Caco-2 (cell line): ENCODE data around the gene PCLAF. TPM values are rescaled to one million over a fixed set of nuclear protein-coding genes. Genes with fewer than 3 reads are reported as not detected.

Experiments used
- Bru-seq: library from RNA; stranded (reverse); fragments of 400-500 nt; gene quantifications from one replicate; lab custom pipeline; 2021; lab: Mats Ljungman, UMichigan
- BruChase-seq, 2 experiments: library from RNA; stranded (reverse); fragments of 400-500 nt; gene quantifications; one replicate each; lab custom pipeline; 2021; lab: Mats Ljungman, UMichigan
- BruUV-seq: library from RNA; stranded (reverse); fragments of 400-500 nt; replicated peaks from 2 replicates; lab custom pipeline; 2021; lab: Mats Ljungman, UMichigan
- CTCF ChIA-PET: fragments of 300-600 bp; sonication (Branson Sonifier 250); formaldehyde crosslinking; loops from one replicate; lab custom pipeline; 2022; ENCODE audit warnings: antibody characterized with exemption; lab: Charles Lee
- POLR2A ChIA-PET: fragments of 300-600 bp; sonication (Branson Sonifier 250); formaldehyde crosslinking; loops from one replicate; lab custom pipeline; 2022; ENCODE audit warnings: antibody characterized with exemption; lab: Charles Lee
- DNase-seq, 2 experiments: peaks; one replicate each; pipeline versions ENCODE4 v3.0.0 to v3.0.0-alpha.2; 2020 to 2022
- H3K27me3 ChIP-seq: replicated peaks from 2 replicates; pipeline ENCODE4 v1.6.0; 2011; ENCODE audit warnings: low read length; ENCODE audit not compliant: control insufficient read depth, insufficient read depth
- H3K36me3 ChIP-seq: 2 replicates; pipeline ENCODE4 v1.5.1; 2011; ENCODE audit warnings: low read length; ENCODE audit not compliant: control insufficient read depth, insufficient read depth
- H3K4me1 ChIP-seq: fragments of 250-450 bp; sonication (Bioruptor Pico); 2 replicates; pipeline ENCODE4 v1.5.1; 2020; ENCODE audit warnings: mild to moderate bottlenecking
- H3K4me3 ChIP-seq: 2 replicates; pipeline ENCODE4 v1.5.1; 2011; ENCODE audit warnings: low read depth, mild to moderate bottlenecking, control low read depth, low read length
- H3K9me3 ChIP-seq: fragments of 250-450 bp; sonication (Bioruptor Pico); 2 replicates; pipeline ENCODE4 v1.5.1; 2020; ENCODE audit warnings: mild to moderate bottlenecking, moderate library complexity
- H3K27ac Mint-ChIP-seq: one replicate; pipeline ENCODE4 v1.8.0; 2022; ENCODE audit warnings: mixed read lengths; ENCODE audit not compliant: unreplicated experiment
- H3K27me3 Mint-ChIP-seq: one replicate; pipeline ENCODE4 v1.8.0; 2022; ENCODE audit warnings: mixed read lengths; ENCODE audit not compliant: insufficient read depth, unreplicated experiment
- H3K36me3 Mint-ChIP-seq: one replicate; pipeline ENCODE4 v1.8.0; 2022; ENCODE audit warnings: mild to moderate bottlenecking, mixed read lengths; ENCODE audit not compliant: insufficient read depth, unreplicated experiment
- H3K4me1 Mint-ChIP-seq: one replicate; pipeline ENCODE4 v1.8.0; 2022; ENCODE audit warnings: low read depth, mixed read lengths; ENCODE audit not compliant: unreplicated experiment
- H3K4me3 Mint-ChIP-seq: one replicate; pipeline ENCODE4 v1.8.0; 2022; ENCODE audit warnings: mild to moderate bottlenecking, moderate library complexity, mixed read lengths; ENCODE audit not compliant: unreplicated experiment
- H3K9me3 Mint-ChIP-seq: one replicate; pipeline ENCODE4 v1.8.0; 2022; ENCODE audit warnings: mixed read lengths; ENCODE audit not compliant: unreplicated experiment
- intact Hi-C: fragments of 100-400 bp; cut with micrococcal nuclease; formaldehyde crosslinking; loops from one replicate; pipeline ENCODE4 v1.10.0; 2022; ENCODE audit not compliant: unreplicated experiment
- long read RNA-seq: library from polyadenylated mRNA; stranded (forward); transcript quantifications from one replicate; pipeline ENCODE4 v2.0.0, GENCODE V29; 2022
- total RNA-seq: library from RNA; stranded (reverse); gene quantifications from 2 replicates; pipeline ENCODE4 v1.2.3, GENCODE V29; 2022
- TF ChIP-seq, protein P1 (sequence below), 2 experiments: fragments of 200-600 bp in 1 of 2; IDR thresholded peaks; 1 replicate in 1 of 2; 2 replicates in 1 of 2; pipeline versions ENCODE4 v1.5.1 to v1.8.0; 2011 to 2022; ENCODE audit warnings: antibody characterized with exemption in 1 of 2, control low read depth in 1 of 2, inconsistent platforms in 1 of 2, low read depth in 1 of 2, low read length in 1 of 2, mild to moderate bottlenecking in 1 of 2, moderate library complexity in 1 of 2; ENCODE audit not compliant: insufficient read depth in 1 of 2, severe bottlenecking in 1 of 2, unreplicated experiment in 1 of 2

The PCLAF gene, protein sequence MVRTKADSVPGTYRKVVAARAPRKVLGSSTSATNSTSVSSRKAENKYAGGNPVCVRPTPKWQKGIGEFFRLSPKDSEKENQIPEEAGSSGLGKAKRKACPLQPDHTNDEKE
- total RNA-seq (93.7 and 96.9 TPM in 2 replicates), Bru-seq, nascent RNA (percentile 93 among the genes with signal in this experiment), BruChase-seq, experiment 1, labeled RNA remaining after a 2-hour chase (percentile 98 among the genes with signal in this experiment), BruChase-seq, experiment 2, labeled RNA remaining after a 6-hour chase (percentile 99 among the genes with signal in this experiment)
- long read RNA-seq, transcript PCLAF-201 (4 exons, 2,194 nt) = major isoform, 346 of 373 reads
- long read RNA-seq, transcript PCLAF-202 (3 exons, 911 nt) = minor isoform, 21 of 373 reads
- long read RNA-seq, partial matches to known transcripts = 0 of 373 reads
- long read RNA-seq, other reads (novel, unspliced or antisense) = 4 of 373 reads

DNA sequence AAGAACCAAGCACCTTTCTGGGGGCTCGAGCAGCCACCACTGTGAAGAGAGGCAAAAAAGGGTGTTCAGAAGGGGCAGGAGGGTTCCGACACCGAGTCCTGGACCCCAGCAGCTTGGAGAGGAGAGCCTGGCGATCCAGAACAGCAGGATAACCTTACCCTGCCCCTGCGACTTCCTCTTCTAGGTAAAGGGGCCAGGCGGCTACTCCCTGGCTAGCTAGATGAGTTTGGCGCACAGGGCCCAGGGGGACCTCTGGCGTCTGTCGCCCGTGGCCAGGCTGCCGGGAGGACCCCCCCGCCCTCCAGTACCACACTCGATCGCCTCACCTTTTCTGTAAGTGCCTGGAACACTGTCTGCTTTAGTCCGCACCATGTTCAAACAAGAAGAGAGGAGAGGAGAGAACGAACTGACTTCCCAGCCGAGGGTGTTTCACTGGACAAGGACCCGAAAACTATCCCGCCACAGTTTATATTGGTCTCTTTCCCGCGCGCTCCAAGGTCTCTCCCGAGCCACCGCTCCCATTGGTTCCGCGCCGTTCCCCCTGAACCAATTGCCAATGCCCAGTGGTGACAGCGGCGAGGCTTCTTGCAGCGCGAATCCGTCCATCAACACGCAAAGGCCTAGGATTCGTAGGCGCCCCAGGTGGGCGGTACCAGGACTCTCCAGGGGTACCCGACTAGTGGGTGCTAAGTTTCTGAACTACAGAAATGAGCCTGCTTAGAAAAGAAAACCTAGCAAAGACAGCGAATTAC is at the start of gene PCLAF:
PCLAF (minus strand) TSS at position 442 of the 752 bp plus-strand sequence; CDS start at position 372, 70 bp downstream.
- TF ChIP-seq, protein P1, sequence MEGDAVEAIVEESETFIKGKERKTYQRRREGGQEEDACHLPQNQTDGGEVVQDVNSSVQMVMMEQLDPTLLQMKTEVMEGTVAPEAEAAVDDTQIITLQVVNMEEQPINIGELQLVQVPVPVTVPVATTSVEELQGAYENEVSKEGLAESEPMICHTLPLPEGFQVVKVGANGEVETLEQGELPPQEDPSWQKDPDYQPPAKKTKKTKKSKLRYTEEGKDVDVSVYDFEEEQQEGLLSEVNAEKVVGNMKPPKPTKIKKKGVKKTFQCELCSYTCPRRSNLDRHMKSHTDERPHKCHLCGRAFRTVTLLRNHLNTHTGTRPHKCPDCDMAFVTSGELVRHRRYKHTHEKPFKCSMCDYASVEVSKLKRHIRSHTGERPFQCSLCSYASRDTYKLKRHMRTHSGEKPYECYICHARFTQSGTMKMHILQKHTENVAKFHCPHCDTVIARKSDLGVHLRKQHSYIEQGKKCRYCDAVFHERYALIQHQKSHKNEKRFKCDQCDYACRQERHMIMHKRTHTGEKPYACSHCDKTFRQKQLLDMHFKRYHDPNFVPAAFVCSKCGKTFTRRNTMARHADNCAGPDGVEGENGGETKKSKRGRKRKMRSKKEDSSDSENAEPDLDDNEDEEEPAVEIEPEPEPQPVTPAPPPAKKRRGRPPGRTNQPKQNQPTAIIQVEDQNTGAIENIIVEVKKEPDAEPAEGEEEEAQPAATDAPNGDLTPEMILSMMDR (IDR thresholded peaks at IDR 0.05; ENCODE audit: insufficient read depth in 1 of 2, low read depth in 1 of 2, low read length in 1 of 2, severe bottlenecking in 1 of 2, unreplicated experiment in 1 of 2) = peak in 1 of 2 experiments; percentile 5
- intact Hi-C loops = loop anchor here (1.0 kb wide), 1 partner anchor 172 kb away; no protein-coding TSS in a partner anchor
- peak within 1 kb of the TSS; percentile 90 for H3K4me3 Mint-ChIP-seq
- H3K4me1 Mint-ChIP-seq = peaks cover 6% of the 10 kb centered on the region
- Histone ChIP-seq H3K9me3 (no peaks in the 10 kb centered on the region), H3K36me3 (no peaks in the 10 kb centered on the region), H3K4me1 (no peaks in the 10 kb centered on the region; the same call in none of the 2 replicates), H3K4me3 (peak within 1 kb of the TSS; percentile 50), H3K27me3 (no peaks in the 10 kb centered on the region)
- H3K36me3 Mint-ChIP-seq = peaks cover 33% of the 10 kb centered on the region
- BruUV-seq = TSS peak; percentile 62
- ChIA-PET CTCF (no interaction called here), POLR2A (interaction anchor here (0.6 kb wide), 1 partner anchor 133 kb away, joined by 3 read pairs; no protein-coding TSS in a partner anchor)
- H3K27ac Mint-ChIP-seq = peak within 1 kb of the TSS; percentile 95
- no peaks in the 10 kb centered on the region for H3K27me3 Mint-ChIP-seq
- no peaks in the 10 kb centered on the region for H3K9me3 Mint-ChIP-seq
- peak; percentile 96 to 97 for DNase-seq

DNA sequence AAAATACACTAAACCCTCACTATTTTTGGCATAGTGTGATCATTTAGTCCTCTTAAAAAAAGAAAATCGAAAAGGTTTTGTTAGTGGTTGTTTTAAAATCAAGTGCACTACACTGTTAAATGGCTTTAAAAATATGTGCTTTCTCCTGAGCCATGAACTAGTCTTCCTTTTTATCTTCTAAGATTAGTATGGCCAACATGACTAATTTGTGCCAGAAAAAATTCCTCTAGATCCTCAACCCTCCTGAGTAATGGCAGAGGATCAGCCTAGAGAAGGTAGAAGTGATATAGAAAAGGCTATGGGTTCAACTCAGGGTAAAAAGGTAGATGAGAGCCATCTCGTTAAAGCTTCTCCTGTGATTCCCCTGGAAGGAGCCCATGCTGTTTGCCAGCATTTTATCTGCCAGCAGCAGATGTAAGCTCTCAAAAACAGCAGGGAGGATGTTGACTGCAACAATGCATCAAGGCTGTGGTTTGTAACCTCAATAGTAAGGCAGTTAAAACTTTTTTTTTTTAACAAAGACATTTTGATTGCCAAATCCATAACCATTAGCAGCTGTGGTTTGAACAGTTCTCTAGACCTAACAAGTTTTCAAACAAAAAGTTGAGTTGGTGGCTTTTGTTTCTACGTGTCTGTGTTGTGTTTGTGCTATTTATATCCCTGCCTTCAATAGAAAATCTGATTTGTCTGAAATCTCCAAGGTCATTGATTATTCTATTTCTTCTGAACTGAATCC is 48.9 kb upstream of the PCLAF start:
- POLR2A ChIA-PET = no interaction called here

More for the DNA sequence above, 48.9 kb upstream of the PCLAF start:
- TF ChIP-seq, protein P1 (IDR thresholded peaks at IDR 0.05; ENCODE audit: insufficient read depth in 1 of 2, low read depth in 1 of 2, low read length in 1 of 2, severe bottlenecking in 1 of 2, unreplicated experiment in 1 of 2) = no peak
- H3K36me3 Mint-ChIP-seq = peaks cover 9% of the 10 kb centered on the region
- H3K9me3 ChIP-seq = no peaks in the 10 kb centered on the region
- H3K27me3 Mint-ChIP-seq = no peaks in the 10 kb centered on the region
- CTCF ChIA-PET = no interaction called here
- no TSS peak for BruUV-seq
- intact Hi-C loops = no loop called here
- H3K4me1 Mint-ChIP-seq = no peaks in the 10 kb centered on the region
- H3K27ac Mint-ChIP-seq = no peak overlapping the region
- no peaks in the 10 kb centered on the region for H3K4me1 ChIP-seq
- H3K27me3 ChIP-seq = no peaks in the 10 kb centered on the region
- no peaks in the 10 kb centered on the region for H3K9me3 Mint-ChIP-seq
- H3K36me3 ChIP-seq = no peaks in the 10 kb centered on the region
- H3K4me3 Mint-ChIP-seq = no peak overlapping the region
- no peak overlapping the region for H3K4me3 ChIP-seq
- DNase-seq = no peak
